HFFc6 (cell line): Measurements from ENCODE around the gene TCEAL1. TPM values are rescaled to one million over a fixed set of nuclear protein-coding genes. Genes with fewer than 3 reads are reported as not detected.
"Not testable (repeated sequence)": the region's sequence is repeated elsewhere in the genome, so short reads cannot be mapped to it uniquely, and the experiment has no call there.

Source experiments
- DNase-seq: peaks from one replicate; pipeline ENCODE4 v3.0.0-alpha.2; 2018
- H3K27ac Mint-ChIP-seq: 2 replicates; pipeline ENCODE4 v1.8.0; 2020; ENCODE audit warnings: mild to moderate bottlenecking, mixed read lengths
- H3K27me3 Mint-ChIP-seq: 2 replicates; pipeline ENCODE4 v1.8.0; 2021; ENCODE audit warnings: mild to moderate bottlenecking, moderate library complexity, mixed read lengths; ENCODE audit not compliant: insufficient read depth
- H3K36me3 Mint-ChIP-seq: 2 replicates; pipeline ENCODE4 v1.8.0; 2021; ENCODE audit warnings: low read depth, mixed read lengths
- H3K4me1 Mint-ChIP-seq: 2 replicates; pipeline ENCODE4 v1.8.0; 2020; ENCODE audit warnings: low read depth, mixed read lengths
- H3K4me3 Mint-ChIP-seq: 2 replicates; pipeline ENCODE4 v1.8.0; 2020; ENCODE audit warnings: mild to moderate bottlenecking, moderate library complexity, mixed read lengths
- H3K9me3 Mint-ChIP-seq: 2 replicates; pipeline ENCODE4 v1.8.0; 2020; ENCODE audit warnings: mild to moderate bottlenecking, mixed read lengths
- CTCF ChIP-seq: fragments of 200-600 bp; sonication (generic); IDR thresholded peaks from 2 replicates; pipeline ENCODE4 v1.5.0; 2021; ENCODE audit warnings: antibody characterized with exemption, mild to moderate bottlenecking
- long read RNA-seq: library from polyadenylated mRNA; unstranded; transcript quantifications from one replicate; pipeline ENCODE4 v2.0.0, GENCODE V29; 2019
- total RNA-seq, 6 experiments: library from RNA; stranded (reverse); fragmentation: NEBNext Ultra II Directional; extraction: Animal tissue kit (Norgen Biotek cat#: 25700); gene quantifications; 2 replicates in 1 of 6; 3 replicates in 5 of 6; pipeline ENCODE4 v1.2.3, GENCODE V29; 2021

The TCEAL1 gene
- total RNA-seq: 10 to 100 TPM; 33.4 to 36.8 (median 35.9) TPM
- long read RNA-seq, partial matches to known transcripts: 19 of 45 reads
- long read RNA-seq, other reads (novel, unspliced or antisense): 17 of 45 reads

GRCh38 chrX:103628386-103629317, at the start of gene TCEAL1:
Gene TCEAL1, plus strand, starts transcription at chrX:103628975. Its CDS starts 942 bp downstream, at chrX:103629917.
- no peak for TF ChIP-seq CTCF
- peak within 1 kb of the TSS; percentile 92 for H3K4me3 Mint-ChIP-seq
- no peak for DNase-seq
- H3K4me1 Mint-ChIP-seq: peaks cover 38% of the 10 kb centered on the region
- H3K27ac Mint-ChIP-seq: peak within 1 kb of the TSS; percentile 84
- no peaks in the 10 kb centered on the region for H3K9me3 Mint-ChIP-seq
- peaks cover 5% of the 10 kb centered on the region; the same call in 1 of the 2 replicates for H3K36me3 Mint-ChIP-seq
- no peaks in the 10 kb centered on the region for H3K27me3 Mint-ChIP-seq

- Mint-ChIP-seq H3K4me1 (peaks cover 10% of the 10 kb centered on the region), H3K36me3 (peaks cover 17% of the 10 kb centered on the region)
- no peak for DNase-seq
Observed at GRCh38 chrX:103584596-103584995, 44.2 kb upstream of the TCEAL1 start.

GRCh38 chrX:103585411-103586313, 43.1 kb upstream of the TCEAL1 start, which contains the start of gene TCEAL4:
Gene TCEAL4, plus strand, starts transcription at chrX:103585515. Its CDS starts 1,161 bp downstream, at chrX:103586676.
- Mint-ChIP-seq H3K27me3 (no peaks in the 10 kb centered on the region), H3K4me3 (peak within 1 kb of the TSS; percentile 93), H3K4me1 (peaks cover 10% of the 10 kb centered on the region), H3K9me3 (no peaks in the 10 kb centered on the region), H3K36me3 (peaks cover 20% of the 10 kb centered on the region), H3K27ac (peak within 1 kb of the TSS; percentile 85)
- no peak for DNase-seq
- no peak for TF ChIP-seq CTCF

More at GRCh38 chrX:103584596-103584995, 44.2 kb upstream of the TCEAL1 start:
- Mint-ChIP-seq H3K9me3 (no peaks in the 10 kb centered on the region), H3K27ac (no peak overlapping the region), H3K4me3 (peak overlapping the region; percentile 93; the same call in 1 of the 2 replicates), H3K27me3 (no peaks in the 10 kb centered on the region)
- no peak for TF ChIP-seq CTCF

- DNase-seq: no peak
- Mint-ChIP-seq H3K4me1 (peaks cover 10% of the 10 kb centered on the region), H3K27me3 (no peaks in the 10 kb centered on the region), H3K36me3 (peaks cover 21% of the 10 kb centered on the region), H3K4me3 (peak overlapping the region; percentile 93), H3K9me3 (no peaks in the 10 kb centered on the region), H3K27ac (peak overlapping the region; percentile 85)
- TF ChIP-seq CTCF: no peak
Observed at GRCh38 chrX:103586314-103586646, 42.5 kb upstream of the TCEAL1 start.

GRCh38 chrX:103586659-103587058, 42.1 kb upstream of the TCEAL1 start:
- H3K4me3 Mint-ChIP-seq: peak overlapping the region; percentile 93
- DNase-seq: no peak
- H3K9me3 Mint-ChIP-seq: no peaks in the 10 kb centered on the region
- no peaks in the 10 kb centered on the region for H3K27me3 Mint-ChIP-seq
- no peak for TF ChIP-seq CTCF
- peaks cover 25% of the 10 kb centered on the region for H3K36me3 Mint-ChIP-seq
- peak overlapping the region; percentile 85 for H3K27ac Mint-ChIP-seq
- H3K4me1 Mint-ChIP-seq: peaks cover 10% of the 10 kb centered on the region

GRCh38 chrX:103592295-103592694, 36.5 kb upstream of the TCEAL1 start:
- DNase-seq, H3K9me3 Mint-ChIP-seq, H3K4me1 Mint-ChIP-seq, H3K27ac Mint-ChIP-seq, H3K4me3 Mint-ChIP-seq, H3K27me3 Mint-ChIP-seq: not testable (repeated sequence)
- H3K36me3 Mint-ChIP-seq: peaks cover 26% of the 10 kb centered on the region

- not testable (repeated sequence) for H3K4me1 Mint-ChIP-seq, H3K27ac Mint-ChIP-seq, H3K4me3 Mint-ChIP-seq, H3K9me3 Mint-ChIP-seq, H3K27me3 Mint-ChIP-seq, DNase-seq
- H3K36me3 Mint-ChIP-seq: peaks cover 26% of the 10 kb centered on the region
Observed at GRCh38 chrX:103595202-103595601, 33.6 kb upstream of the TCEAL1 start.
